Muscle of arm (tissue), 12 donors: Measurements from ENCODE around the gene ILDR1. TPM values are rescaled to one million over a fixed set of nuclear protein-coding genes. Genes with fewer than 3 reads are reported as not detected.

Experiments
- DNase-seq: peaks from one replicate; pipeline ENCODE4 v3.0.0-alpha.2; 2013
- polyA plus RNA-seq, 12 donors: library from polyadenylated mRNA; unstranded; fragments of 120-200 nt; gene quantifications; one replicate each; pipeline ENCODE4 v1.2.1, GENCODE V29; 2013; ENCODE audit not compliant: insufficient read length in 12 of 12

ILDR1 gene
- polyA plus RNA-seq, 12 donors: 0.17 to 0.82 (median 0.50) TPM; not detected in 2

- DNase-seq: no peak
Measured at GRCh38 chr3:121994551-121994950, 27.5 kb downstream of the ILDR1 start.

- DNase-seq: no peak
Measured at GRCh38 chr3:121992601-121993560, 29.2 kb downstream of the ILDR1 start.

- DNase-seq: no peak
Measured at GRCh38 chr3:121989943-121990342, 32.1 kb downstream of the ILDR1 start.

- DNase-seq: no peak
Measured at GRCh38 chr3:121988146-121988545, 33.9 kb downstream of the ILDR1 start.

- no peak for DNase-seq
Measured at GRCh38 chr3:121985846-121986245, 36.2 kb downstream of the ILDR1 start.

- DNase-seq: no peak
Measured at GRCh38 chr3:121981473-121981872, 40.6 kb downstream of the ILDR1 start.

- DNase-seq: no peak
Measured at GRCh38 chr3:121980450-121980796, 41.6 kb downstream of the ILDR1 start.

- no peak for DNase-seq
Measured at GRCh38 chr3:121979734-121980449, 42.2 kb downstream of the ILDR1 start.

GRCh38 chr3:121979246-121979645, 42.8 kb downstream of the ILDR1 start:
- no peak for DNase-seq

- DNase-seq: no peak
Measured at GRCh38 chr3:121976727-121977126, 45.3 kb downstream of the ILDR1 start.

- no peak for DNase-seq
Measured at GRCh38 chr3:121975702-121976302, 46.2 kb downstream of the ILDR1 start.

- DNase-seq: no peak
Measured at GRCh38 chr3:121974601-121975111, 47.4 kb downstream of the ILDR1 start.

GRCh38 chr3:121970047-121970446, 52.0 kb downstream of the ILDR1 start:
- no peak for DNase-seq

- no peak for DNase-seq
Measured at GRCh38 chr3:121969631-121970030, 52.4 kb downstream of the ILDR1 start.

- DNase-seq: no peak
Measured at GRCh38 chr3:121963608-121964007, 58.4 kb downstream of the ILDR1 start.

GRCh38 chr3:121962443-121962842, 59.6 kb downstream of the ILDR1 start:
- no peak for DNase-seq

GRCh38 chr3:121961283-121961682, 60.8 kb downstream of the ILDR1 start:
- DNase-seq: no peak

- no peak for DNase-seq
Measured at GRCh38 chr3:121958801-121959200, 63.2 kb downstream of the ILDR1 start.

GRCh38 chr3:121957674-121958415, 64.2 kb downstream of the ILDR1 start:
- DNase-seq: peak; percentile 7

- no peak for DNase-seq
Measured at GRCh38 chr3:121956363-121956762, 65.7 kb downstream of the ILDR1 start.

GRCh38 chr3:121951291-121951919, 70.6 kb downstream of the ILDR1 start:
- no peak for DNase-seq
